GM18517 (cell line): ENCODE measurements around the gene FUT9.
"Not testable (repeated sequence)": the region's sequence is repeated elsewhere in the genome, so short reads cannot be mapped to it uniquely, and the experiment has no call there.

Source experiments
- ATAC-seq: cut with Tn5 transposase; IDR thresholded peaks from one replicate; pipeline ENCODE4 v1.9.1; 2021; ENCODE audit warnings: mild to moderate bottlenecking, moderate library complexity; ENCODE audit not compliant: unreplicated experiment

Gene FUT9

DNA sequence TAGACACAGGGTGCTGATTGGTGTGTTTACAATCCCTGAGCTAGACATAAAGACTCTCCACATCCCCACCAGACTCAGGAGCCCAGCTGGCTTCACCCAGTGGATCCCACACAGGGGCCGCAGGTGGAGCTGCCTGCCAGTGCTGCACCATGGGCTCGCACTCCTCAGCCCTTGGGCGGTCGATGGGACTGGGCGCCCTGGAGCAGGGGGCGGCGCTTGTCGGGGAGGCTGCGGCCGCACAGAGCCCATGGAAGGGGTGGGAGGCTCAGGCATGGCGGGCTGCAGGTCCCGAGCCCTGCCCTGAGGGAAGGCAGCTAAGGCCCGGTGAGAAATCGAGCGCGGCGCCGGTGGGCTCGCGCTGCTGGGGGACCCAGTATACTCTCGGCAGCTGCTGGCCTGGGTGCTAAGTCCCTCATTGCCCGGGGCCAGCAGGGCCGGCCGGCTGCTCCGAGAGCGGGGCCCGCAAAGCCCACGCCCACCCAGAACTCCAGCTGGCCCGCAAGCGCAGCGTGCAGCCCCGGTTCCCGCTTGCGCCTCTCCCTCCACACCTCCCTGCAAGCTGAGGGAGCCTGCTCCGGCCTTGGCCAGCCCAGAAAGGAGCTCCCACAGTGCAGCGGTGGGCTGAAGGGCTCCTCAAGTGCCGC, 245.1 kb downstream of the FUT9 start:
- ATAC-seq, result not testable (repeated sequence)
